OCI-M2 (cell line): ENCODE data around the gene RPUSD1.
"Not testable (repeated sequence)": the region's sequence is repeated elsewhere in the genome, so short reads cannot be mapped to it uniquely, and the experiment has no call there.

ENCODE experiments used
- DNase-seq: peaks from one replicate; lab custom pipeline; 2025; ENCODE audit not compliant: unreplicated experiment; lab: John Stamatoyannopoulos, UW

The RPUSD1 gene

DNA sequence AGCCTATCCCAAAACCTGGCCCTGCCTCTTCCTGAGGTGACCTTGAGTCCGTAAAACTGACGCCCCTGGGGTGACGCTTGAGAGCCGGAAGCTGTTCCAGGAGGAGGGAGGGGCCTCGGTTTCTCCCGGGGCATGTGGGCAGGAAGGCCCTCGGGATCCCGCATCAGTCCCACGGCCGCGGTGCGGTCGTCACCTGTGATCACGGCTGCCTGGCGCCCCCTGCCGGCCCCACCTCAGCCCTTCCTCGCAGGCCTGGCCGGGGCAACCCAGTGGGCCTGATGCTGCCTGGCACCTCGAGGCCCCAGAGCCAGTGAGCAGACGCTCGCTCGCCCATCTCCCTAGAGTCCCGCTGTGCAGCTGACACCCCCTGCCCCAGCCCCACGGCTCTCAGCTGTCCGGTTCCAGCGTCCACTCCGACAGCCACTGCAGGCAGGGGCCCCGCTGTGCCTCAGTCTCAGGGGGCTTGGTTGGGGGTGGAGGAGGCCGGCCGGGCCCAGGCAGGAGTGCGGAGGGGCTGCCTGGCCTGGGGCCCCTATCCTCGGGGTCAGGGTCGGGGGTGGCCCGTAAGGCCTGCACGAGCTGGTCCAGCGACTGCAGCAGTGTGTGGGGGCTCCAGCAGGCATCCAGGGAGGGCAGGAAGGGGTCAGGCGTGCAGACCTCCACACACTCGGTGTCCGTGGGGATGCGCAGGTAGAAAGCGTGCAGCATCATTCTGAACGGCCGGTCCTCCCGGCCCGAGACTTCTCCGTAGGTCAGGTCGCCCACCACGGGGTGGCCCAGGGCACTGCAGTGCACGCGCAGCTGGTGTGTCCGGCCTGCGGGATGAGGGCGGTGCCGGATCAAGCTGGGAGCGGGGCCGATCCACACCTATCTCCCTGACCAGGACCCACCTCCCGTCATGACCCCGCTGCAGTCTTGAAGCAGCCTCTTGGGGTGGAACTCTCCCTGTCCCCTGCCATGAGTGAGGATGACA, 2.3 kb downstream of the RPUSD1 start:
- DNase-seq: no peak

GRCh38 chr16:784431-784830, 3.8 kb downstream of the RPUSD1 start:
- DNase-seq: no peak

DNA sequence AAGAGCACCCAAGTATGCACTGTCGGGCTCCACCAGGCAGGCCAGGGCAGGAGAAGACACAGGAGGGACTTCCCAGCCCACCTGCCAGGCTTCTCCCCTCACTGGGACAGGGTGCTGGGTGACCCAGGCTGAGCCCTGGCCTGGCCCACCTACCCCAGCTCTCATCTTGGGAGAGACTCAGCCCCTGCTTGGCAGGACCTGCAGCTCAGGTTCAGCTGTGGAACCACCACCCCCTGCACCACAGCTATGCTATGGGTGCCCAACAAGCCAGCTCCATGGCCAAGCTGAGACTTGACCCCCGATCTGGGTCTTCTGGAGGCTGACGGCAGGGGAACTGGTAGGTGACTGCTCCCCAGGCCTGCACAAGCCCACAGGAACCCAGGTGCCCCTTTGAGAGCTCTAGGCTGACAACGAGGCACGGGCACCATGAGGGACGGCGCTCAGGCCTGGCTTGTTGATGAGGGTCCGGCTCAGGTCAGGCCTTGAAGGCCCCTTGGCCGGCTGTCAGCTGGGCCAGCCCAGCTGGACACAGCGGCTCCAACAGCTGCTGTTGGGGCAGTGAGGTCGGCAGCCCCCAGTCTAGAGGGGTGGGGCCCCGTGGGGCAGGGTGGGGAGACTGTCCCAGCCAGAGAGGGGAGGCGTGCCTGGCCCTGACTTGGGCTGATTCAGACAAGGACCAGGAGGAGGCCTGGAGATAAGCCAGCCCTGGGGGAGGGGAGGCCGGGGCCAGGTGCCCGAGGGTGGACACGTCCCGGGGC, 4.6 kb downstream of the RPUSD1 start:
- DNase-seq: no peak

DNA sequence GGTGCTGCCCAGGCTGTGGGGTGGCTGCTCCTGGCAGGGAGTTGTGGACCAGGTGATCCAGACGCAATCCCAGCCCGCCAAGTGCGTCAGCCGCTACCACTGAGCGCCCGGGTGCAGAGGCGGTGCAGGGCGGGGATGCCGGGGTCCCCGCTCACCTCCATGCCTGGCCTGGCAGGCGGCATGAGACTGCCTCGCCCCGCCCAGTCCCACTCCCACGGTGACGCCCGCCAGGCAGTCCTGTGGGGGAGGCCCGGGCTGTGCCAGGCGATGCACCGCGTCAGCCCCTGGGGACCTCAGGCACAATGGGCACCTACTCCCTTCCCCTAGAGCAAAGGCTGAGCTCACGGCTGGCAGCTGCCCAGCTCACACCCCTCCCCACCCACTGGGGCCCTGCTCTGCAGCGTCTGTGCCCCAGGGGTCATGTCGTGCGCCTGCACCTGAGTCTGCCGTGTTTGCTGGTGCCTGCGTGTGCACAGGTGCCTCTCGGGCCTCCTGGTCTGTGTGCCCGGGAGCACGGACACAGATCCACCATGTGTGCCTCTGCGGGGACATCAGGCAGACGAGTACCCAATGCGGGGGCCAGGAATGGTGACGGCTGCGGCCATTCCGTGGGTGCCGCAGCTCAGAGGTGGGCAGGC, 5.3 kb downstream of the RPUSD1 start:
- DNase-seq: no peak

GRCh38 chr16:782258-782657, 5.9 kb downstream of the RPUSD1 start:
- no peak for DNase-seq

GRCh38 chr16:781346-782010, 6.7 kb downstream of the RPUSD1 start:
- DNase-seq: no peak

GRCh38 chr16:780296-780695, 7.9 kb downstream of the RPUSD1 start:
- no peak for DNase-seq

DNA sequence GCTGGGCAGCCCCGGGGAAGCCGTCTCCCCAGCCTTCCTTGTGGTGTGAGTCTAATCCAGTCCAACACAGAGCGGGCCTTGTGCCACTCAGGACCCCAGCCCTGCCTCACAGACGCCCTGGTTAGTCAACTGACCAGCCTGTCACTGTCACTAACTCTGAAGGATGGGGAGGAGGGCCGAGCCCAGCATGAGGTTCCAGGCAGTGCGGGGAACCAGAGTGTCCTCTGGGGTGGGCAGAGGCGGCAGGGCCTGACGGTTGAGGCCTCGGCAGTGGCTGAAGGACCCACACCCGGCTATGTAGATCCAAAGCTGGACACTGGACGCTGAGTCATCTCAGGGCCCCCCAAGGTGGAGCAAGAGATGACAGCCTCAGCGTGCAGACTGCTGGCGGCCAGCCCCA, 8.6 kb downstream of the RPUSD1 start:
- no peak for DNase-seq

- no peak for DNase-seq
Measured at GRCh38 chr16:778909-779527, 9.2 kb downstream of the RPUSD1 start.

GRCh38 chr16:778447-778846, 9.7 kb downstream of the RPUSD1 start:
- DNase-seq: no peak

GRCh38 chr16:777826-778225, 10.4 kb downstream of the RPUSD1 start:
- DNase-seq: no peak

GRCh38 chr16:776824-777223, 11.4 kb downstream of the RPUSD1 start:
- no peak for DNase-seq

DNA sequence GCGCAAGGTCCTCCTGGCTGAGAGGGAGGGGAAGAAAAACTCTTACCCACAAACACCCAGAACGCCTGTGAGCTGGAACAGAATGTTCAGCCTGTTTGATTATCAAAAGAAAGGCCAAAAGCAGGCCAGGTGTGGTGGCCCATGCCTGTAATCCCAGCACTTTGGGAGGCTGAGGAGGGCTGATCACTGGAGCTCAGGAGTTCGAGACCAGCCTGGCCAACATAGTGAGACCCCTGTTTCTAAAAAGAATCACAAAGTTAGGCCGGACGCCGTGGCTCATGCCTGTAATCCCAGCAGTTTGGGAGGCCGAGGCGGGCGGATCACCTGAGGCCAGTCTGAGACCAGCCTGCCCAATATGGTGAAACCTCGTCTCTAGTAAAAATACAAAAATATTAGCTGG, 11.9 kb downstream of the RPUSD1 start:
- not testable (repeated sequence) for DNase-seq

- no peak for DNase-seq
Measured at GRCh38 chr16:775236-775796, 12.9 kb downstream of the RPUSD1 start.

GRCh38 chr16:774086-775001, 13.8 kb downstream of the RPUSD1 start:
- no peak for DNase-seq

- DNase-seq: no peak
Measured at GRCh38 chr16:772959-773358, 15.2 kb downstream of the RPUSD1 start.

DNA sequence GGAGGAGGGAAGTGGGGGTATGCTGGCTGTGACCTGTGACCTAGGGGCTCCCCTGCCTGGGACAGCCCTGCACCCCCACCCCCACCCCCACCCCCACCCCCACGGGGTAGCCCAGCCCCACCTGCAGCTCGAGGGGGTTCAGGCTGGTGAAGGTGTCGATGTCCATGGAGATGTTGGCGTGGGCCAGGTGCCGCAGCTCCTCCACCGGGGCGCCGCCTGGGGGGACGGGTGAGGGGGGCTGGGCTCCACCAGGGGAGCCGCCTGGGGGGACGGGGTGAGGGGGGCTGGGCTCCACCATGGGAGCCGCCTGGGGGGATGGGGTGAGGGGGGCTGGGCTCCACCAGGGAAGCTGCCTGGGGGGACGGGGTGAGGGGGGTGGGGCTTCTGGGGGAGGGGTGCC, 17.8 kb downstream of the RPUSD1 start:
- no peak for DNase-seq

DNA sequence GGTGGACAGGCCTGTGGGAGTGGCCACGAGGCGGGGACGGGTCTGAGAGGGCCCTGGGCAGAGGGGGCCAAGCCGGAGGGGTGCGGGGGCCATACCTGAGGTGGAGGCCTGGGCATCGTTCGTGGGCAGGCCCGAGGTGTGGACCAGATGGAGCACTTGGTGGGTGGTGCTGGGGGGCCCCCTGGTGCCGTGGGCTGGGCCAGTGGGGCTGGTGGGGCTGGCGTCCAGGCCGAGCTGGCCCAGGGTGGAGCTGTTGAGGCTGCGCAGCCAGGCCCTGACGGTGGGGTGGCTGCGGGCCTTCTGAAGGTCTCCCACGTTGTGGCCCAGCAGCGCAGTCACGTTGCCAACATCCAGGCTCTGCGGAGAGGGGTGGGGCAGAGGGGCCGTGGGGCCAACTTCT, 18.2 kb downstream of the RPUSD1 start:
- no peak for DNase-seq

- no peak for DNase-seq
Measured at GRCh38 chr16:769184-769784, 18.9 kb downstream of the RPUSD1 start.
